GM18870 (cell line): ENCODE data around the gene POLK.
"Not testable (repeated sequence)": the region's sequence is repeated elsewhere in the genome, so short reads cannot be mapped to it uniquely, and the experiment has no call there.

Experiments used
- ATAC-seq: cut with Tn5 transposase; IDR thresholded peaks from one replicate; pipeline ENCODE4 v1.9.1; 2021; ENCODE audit warnings: moderate library complexity; ENCODE audit not compliant: unreplicated experiment

Gene POLK

GRCh38 chr5:75546830-75547229 is 35.1 kb downstream of the POLK start:
- no peak for ATAC-seq

- ATAC-seq, result no peak
Measured at GRCh38 chr5:75547812-75548211, 36.1 kb downstream of the POLK start.

GRCh38 chr5:75550597-75550996 is 38.9 kb downstream of the POLK start:
- ATAC-seq, result no peak

GRCh38 chr5:75551471-75551870 is 39.8 kb downstream of the POLK start:
- ATAC-seq, result no peak

- ATAC-seq, result no peak
Measured at GRCh38 chr5:75552764-75553163, 41.1 kb downstream of the POLK start.

GRCh38 chr5:75553358-75553757 is 41.7 kb downstream of the POLK start:
- no peak for ATAC-seq

- no peak for ATAC-seq
Measured at GRCh38 chr5:75558221-75558620, 46.5 kb downstream of the POLK start.

- no peak for ATAC-seq
Measured at GRCh38 chr5:75558981-75559632, 47.4 kb downstream of the POLK start.

GRCh38 chr5:75560655-75561054 is 49.0 kb downstream of the POLK start:
- ATAC-seq, result not testable (repeated sequence)

GRCh38 chr5:75565991-75566709 is 54.5 kb downstream of the POLK start:
- not testable (repeated sequence) for ATAC-seq

GRCh38 chr5:75566710-75567309 is 55.1 kb downstream of the POLK start:
- peak; percentile 92 for ATAC-seq

GRCh38 chr5:75567710-75568109 is 56.0 kb downstream of the POLK start:
- no peak for ATAC-seq

GRCh38 chr5:75568202-75568601 is 56.5 kb downstream of the POLK start:
- no peak for ATAC-seq

- no peak for ATAC-seq
Measured at GRCh38 chr5:75571547-75571946, 59.9 kb downstream of the POLK start.

- ATAC-seq, result no peak
Measured at GRCh38 chr5:75574791-75575190, 63.1 kb downstream of the POLK start.

GRCh38 chr5:75578280-75578679 is 66.6 kb downstream of the POLK start:
- not testable (repeated sequence) for ATAC-seq

GRCh38 chr5:75584641-75585040 is 73.0 kb downstream of the POLK start:
- no peak for ATAC-seq

GRCh38 chr5:75588666-75589065 is 77.0 kb downstream of the POLK start:
- no peak for ATAC-seq

- ATAC-seq, result no peak
Measured at GRCh38 chr5:75600535-75600934, 88.8 kb downstream of the POLK start.

- ATAC-seq, result no peak
Measured at GRCh38 chr5:75601567-75601966, 89.9 kb downstream of the POLK start.

- no peak for ATAC-seq
Measured at GRCh38 chr5:75601996-75602395, 90.3 kb downstream of the POLK start.

GRCh38 chr5:75603371-75603770 is 91.7 kb downstream of the POLK start:
- no peak for ATAC-seq
